Eye (tissue), 1 donor: ENCODE results near the gene ACO2.

ENCODE experiments used
- DNase-seq: peaks from one replicate; pipeline ENCODE4 v3.0.0-alpha.2; 2015

The ACO2 gene

DNA sequence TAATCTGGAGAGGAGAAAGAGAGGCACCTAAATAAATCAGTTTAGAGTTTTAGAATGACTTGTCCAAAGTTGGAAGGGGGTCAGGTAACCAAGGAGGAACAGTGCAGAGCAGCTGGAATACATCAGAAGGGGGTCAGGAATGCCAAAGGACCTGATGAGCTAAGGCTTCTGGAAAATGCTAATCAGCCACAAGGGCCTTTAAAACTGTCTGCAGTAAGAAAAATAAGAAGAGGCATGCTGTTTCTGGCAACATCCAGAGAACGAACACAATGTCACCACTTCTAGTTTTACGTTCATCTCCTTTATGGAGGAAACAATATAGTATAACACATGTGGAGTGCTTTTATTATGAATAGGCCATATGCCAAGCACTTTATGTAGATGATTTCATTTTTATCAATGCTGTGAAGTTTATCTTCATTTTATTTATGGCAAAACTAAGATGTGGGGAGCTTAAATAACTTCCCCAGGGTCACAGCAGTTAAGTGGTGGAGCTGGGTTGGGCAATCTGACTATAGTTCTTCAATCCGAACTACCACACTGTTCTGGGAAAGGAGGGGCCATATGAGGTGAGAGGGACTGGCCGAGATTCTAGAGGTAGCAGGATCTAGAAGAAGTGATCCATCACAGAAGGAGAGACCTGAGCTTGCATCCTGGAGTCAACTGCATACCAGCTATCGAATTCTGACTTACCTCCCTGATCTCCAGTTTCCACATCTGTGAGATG is 22.6 kb downstream of the ACO2 start:
- DNase-seq: peak; percentile 13

DNA sequence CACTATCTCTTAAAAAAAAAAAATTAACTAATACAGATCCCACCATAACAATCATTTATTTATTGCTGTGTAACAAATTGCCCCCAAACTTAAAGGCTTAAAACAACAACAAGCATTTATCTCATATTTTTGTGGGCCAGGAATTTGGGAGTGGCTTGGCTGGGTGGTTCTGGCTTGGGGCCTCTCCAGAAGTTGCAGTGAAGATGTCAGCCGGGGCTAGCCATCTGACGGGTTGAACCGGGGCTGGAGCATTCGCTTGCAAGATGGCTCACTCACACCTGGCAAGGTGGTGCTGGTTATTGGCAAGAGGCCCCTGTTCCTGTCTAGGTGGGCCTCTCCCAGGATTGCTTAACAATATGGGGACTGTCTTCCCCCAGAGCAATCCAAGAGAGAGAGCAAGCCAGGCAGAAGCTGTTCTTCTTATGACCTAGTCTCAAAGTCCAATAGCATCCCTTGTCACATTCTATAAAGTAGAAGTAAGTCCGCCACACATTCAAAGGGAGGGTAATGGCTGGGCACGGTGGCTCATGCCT is 29.5 kb downstream of the ACO2 start:
- no peak for DNase-seq

DNA sequence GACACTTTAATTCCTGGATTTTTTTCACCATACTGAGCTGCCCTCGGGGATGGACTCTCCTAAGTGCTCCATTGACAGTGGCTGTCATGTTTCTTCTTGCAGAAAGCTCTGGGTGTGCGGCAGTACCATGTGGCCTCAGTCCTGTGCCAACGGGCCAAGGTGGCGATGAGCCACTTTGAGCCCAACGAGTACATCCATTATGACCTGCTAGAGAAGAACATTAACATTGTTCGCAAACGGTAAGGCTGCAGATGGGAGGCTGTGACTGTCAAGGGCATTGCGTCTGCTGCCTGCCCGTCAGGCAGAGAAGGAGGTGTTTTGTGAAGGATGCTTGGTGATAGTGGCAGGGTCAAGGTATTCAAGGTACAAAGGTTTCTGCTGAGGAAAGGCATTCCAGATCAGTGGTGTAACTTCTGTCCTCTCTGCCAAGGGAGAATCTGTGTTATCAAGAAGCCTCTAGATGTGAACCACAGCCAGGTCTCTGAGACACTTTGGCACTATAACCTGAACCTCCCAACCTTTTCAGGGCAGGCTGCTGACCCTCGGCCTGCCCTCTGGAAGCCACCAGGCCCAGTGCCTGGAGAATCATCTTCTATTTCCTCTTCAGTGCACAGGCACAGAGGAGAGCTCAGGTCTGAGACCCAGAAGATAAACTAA is 30.8 kb downstream of the ACO2 start:
- no peak for DNase-seq

DNA sequence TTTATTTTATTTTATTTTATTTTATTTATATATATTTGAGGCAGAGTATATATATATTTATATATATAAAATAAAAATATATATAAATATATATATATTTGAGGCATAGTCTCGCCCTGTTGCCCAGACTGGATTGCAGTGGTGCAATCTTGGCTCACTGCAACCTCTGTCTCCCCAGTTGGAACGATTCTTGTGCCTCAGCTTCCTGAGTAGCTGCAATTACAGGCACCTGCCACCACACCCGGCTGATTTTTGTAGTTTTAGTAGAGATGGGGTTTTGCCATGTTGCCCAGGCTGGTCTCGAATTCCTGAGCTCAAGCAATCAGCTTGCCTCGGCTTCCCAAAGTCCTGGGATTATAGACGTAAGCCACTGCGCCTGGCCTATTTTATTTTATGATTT is 31.4 kb downstream of the ACO2 start:
- no peak for DNase-seq

GRCh38 chr22:41501209-41501608 is 32.3 kb downstream of the ACO2 start:
- DNase-seq: no peak

DNA sequence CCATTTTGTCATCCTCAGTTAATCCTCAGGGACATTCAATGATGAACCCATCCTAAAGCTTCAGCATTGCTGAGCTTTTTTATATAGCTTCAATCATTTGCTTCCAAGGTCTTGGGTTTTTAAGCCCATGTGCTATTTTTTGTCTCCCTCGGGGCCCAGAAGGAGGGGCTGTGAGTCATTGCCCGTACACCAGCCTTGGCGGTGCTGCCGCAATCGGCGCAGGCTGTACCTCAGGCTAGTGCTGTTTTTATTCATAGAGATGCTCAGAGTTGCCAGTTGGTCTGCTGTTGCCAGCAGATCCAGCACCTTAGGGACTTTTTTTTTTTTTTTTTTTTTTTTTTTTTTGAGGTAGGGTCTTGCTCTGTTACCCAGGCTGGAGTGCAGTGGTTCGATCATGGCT is 35.5 kb downstream of the ACO2 start:
- no peak for DNase-seq

GRCh38 chr22:41504816-41505215 is 35.9 kb downstream of the ACO2 start:
- no peak for DNase-seq

DNA sequence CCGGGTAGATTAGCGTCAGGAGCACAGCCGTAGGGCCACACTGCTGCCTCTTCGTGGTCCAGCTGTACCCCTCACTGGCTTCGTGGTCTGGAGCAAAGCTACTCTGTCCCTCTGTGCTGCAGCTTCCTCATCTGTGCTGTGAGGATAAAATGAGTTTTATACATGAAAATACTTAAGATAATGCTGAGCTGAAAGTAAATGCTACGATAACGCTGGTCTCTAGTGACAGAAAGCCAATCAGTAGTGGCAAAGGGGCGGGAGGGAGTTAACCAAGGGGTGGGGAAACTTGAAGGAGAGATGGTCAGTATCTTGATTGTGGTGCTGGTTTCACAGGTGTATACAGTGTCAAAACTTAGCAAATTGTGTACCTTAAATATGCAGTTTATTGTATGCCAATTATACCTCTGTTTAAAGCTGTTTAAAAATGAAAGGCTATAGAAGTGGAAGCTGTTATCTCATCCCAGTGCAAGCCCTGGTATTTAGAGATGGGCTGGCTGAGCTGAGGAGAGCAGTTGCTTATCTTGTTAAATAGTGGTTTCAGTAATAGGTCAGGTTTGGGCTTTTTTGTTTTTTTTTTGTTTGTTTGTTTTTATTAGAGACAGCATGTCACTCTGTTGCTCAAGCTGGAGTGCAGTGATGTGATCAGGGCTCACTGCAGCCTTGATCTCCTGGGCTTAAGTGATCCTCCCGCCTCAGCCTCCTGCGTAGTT is 36.7 kb downstream of the ACO2 start:
- DNase-seq: no peak

- DNase-seq: no peak
Measured at GRCh38 chr22:41507330-41508063, 38.6 kb downstream of the ACO2 start.

DNA sequence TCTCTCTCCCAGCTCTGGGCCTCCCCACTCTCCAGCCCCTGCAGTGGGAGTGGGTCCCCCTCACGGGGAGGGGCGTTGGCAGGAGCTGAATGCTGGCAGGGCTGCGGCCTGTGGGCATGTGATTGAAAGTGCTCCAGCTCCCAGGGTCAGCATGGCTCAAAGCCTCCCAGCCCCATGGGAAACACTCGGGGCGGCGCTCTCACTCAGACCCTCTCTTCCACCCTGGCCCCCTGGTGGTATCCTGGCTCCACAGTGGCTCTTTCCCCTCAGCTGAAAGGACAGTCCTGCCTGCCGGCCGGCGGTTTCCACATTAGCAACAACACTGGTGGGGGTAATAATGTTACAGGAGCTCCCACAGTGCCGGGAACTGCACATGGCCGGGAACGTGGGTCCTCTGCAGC is 39.9 kb downstream of the ACO2 start:
- DNase-seq: no peak

DNA sequence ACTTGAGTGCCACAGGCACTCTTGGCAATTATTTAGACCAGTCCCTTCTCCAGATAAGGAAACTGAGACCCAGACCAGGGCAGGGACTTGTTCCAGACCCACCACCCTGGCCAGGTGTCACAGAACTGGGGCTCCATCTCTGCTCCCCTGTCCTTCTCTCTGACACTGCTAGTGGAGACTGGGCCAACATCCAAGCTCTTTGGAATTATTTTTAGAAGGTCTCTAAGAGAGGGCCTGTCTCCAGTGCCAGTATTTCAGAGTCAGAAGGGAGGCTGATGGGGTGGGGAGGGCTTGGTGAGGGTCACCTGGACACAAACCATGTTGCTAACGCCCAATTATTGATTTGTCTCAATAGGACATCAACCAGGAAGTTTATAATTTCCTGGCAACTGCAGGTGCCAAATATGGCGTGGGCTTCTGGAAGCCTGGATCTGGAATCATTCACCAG is 42.6 kb downstream of the ACO2 start:
- no peak for DNase-seq

- DNase-seq: peak; percentile 56
Measured at GRCh38 chr22:41512421-41513194, 43.7 kb downstream of the ACO2 start.

GRCh38 chr22:41513391-41513790 is 44.5 kb downstream of the ACO2 start:
- DNase-seq: no peak

GRCh38 chr22:41516462-41516861 is 47.5 kb downstream of the ACO2 start:
- DNase-seq: no peak

- peak; percentile 90 for DNase-seq
Measured at GRCh38 chr22:41517172-41518047, 48.5 kb downstream of the ACO2 start.

DNA sequence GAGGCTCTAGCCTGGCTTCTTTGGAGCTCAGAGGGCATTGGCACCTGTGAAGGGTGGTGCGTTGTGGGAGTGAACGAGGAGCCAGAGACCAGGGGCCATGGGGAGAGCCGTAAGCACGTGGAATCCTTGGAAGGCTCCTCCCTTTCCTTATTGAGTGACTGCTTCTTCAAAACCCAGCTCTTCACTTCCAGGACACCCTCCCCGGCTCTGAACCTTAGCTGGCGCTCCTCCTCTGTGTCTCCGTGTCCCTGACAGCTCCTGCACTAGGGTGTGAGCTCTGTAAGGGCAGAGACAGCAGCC is 49.1 kb downstream of the ACO2 start:
- DNase-seq: no peak

- no peak for DNase-seq
Measured at GRCh38 chr22:41521126-41521525, 52.2 kb downstream of the ACO2 start.

DNA sequence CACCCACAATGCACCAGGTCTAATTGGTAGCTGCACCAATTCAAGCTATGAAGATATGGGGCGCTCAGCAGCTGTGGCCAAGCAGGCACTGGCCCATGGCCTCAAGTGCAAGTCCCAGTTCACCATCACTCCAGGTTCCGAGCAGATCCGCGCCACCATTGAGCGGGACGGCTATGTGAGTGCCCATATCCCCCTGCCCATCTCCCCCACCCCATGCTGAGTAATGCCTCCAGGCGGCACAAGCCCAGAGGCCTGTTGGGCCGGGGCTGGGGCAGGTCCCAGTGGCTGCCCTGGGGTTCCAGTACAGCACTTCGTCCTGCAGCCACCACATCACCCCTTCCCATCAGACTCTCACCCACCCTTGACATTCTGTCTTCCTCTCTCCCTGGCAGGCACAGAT is 53.9 kb downstream of the ACO2 start:
- no peak for DNase-seq

- DNase-seq: no peak
Measured at GRCh38 chr22:41523464-41524221, 54.7 kb downstream of the ACO2 start.

DNA sequence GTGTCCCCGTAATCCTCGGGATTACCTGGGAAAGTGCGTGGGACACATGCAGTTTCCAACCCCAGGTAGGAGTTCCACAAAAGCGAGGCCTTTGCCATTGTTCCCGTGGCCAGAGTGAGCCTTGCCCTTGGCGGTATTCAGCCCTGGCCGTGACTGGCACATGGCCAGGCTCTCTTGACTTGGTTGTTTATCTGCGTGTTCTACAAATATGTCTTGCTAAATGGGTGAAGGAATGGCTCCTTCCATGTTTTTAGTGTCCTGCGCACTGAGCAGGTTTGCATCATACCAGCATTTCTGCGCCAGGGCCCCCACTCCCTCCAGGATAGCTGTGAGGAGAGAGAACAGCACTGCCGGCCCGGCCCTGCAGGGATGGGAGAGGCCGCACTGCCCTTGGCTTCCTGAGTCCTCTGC is 55.3 kb downstream of the ACO2 start:
- DNase-seq: no peak
